NCI-H1092 treated with DMSO at 0.1 percent for 48 hours (cell line): ENCODE results near the gene ANP32A.
A peak's percentile ranks its signal among the peaks of the same experiment; 100 is the strongest.

Source experiments
- DNase-seq: peaks from one replicate; lab custom pipeline; 2025; lab: John Stamatoyannopoulos, UW

Gene ANP32A

GRCh38 chr15:68743256-68743655 lies 77.4 kb downstream of the ANP32A start:
- no peak for DNase-seq

GRCh38 chr15:68739390-68740080 lies 81.2 kb downstream of the ANP32A start:
- DNase-seq: no peak

GRCh38 chr15:68735610-68736009 lies 85.1 kb downstream of the ANP32A start:
- no peak for DNase-seq

- no peak for DNase-seq
Measured at GRCh38 chr15:68734881-68735280, 85.8 kb downstream of the ANP32A start.

GRCh38 chr15:68734352-68734751 lies 86.3 kb downstream of the ANP32A start:
- DNase-seq: no peak

- no peak for DNase-seq
Measured at GRCh38 chr15:68733666-68734065, 87.0 kb downstream of the ANP32A start.

GRCh38 chr15:68732451-68732850 lies 88.2 kb downstream of the ANP32A start:
- DNase-seq: no peak

- no peak for DNase-seq
Measured at GRCh38 chr15:68730976-68731897, 89.5 kb downstream of the ANP32A start.

GRCh38 chr15:68730471-68730919 lies 90.2 kb downstream of the ANP32A start:
- DNase-seq: peak; percentile 2

GRCh38 chr15:68729789-68730411 lies 90.8 kb downstream of the ANP32A start:
- no peak for DNase-seq
